Umbilical cord (tissue), 2 donors: ENCODE measurements around the gene HBS1L. TPM values are rescaled to one million over a fixed set of nuclear protein-coding genes. Genes with fewer than 3 reads are reported as not detected.
"Not testable (repeated sequence)": the region's sequence is repeated elsewhere in the genome, so short reads cannot be mapped to it uniquely, and the experiment has no call there.

Experiments
- DNase-seq: peaks from one replicate; pipeline ENCODE4 v3.0.0-alpha.2; 2015; ENCODE audit warnings: low spot score
- total RNA-seq: library from RNA; depleted of rRNA; stranded (reverse); fragments of >200 nt; gene quantifications from one replicate; pipeline ENCODE4 v1.2.3, GENCODE V29; 2014; ENCODE audit warnings: low replicate concordance; ENCODE audit not compliant: insufficient read depth

HBS1L gene
- total RNA-seq, 1 donor from 2014 or later, result 96.5 TPM

- no peak for DNase-seq
Measured at GRCh38 chr6:135075018-135075417, 20.4 kb upstream of the HBS1L start.

DNA sequence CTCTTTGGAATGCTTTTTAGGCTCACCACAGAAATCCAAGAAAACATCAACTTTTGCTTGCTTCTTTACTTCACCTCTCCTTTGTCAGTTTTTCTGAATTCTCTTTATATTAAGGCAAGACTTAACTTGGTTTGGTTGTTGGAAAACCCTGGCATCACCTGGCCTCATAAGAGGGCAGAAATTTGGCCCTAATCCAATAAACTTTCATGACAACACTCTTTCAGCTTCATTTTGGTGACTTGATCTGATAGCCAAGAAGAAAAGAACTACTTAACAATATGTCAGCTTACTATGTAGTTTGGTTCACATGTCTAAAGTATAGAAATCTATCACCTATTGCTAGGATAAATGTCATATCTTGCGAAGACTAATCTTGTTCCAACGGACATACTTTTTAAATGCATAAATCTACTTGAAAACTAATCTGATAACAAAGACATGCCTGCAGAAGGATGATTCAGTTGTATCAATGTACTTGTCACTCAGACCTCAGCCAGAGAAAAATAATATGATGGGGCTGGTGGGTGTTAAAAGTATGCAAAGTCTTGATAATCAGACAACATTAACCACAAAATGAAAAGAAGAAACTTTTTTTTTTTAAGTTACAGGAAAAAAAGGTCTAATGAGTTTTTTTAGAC lies 19.3 kb upstream of the HBS1L start:
- DNase-seq, result no peak

GRCh38 chr6:135073217-135073616 lies 18.6 kb upstream of the HBS1L start:
- no peak for DNase-seq

- DNase-seq, result no peak
Measured at GRCh38 chr6:135072753-135073152, 18.1 kb upstream of the HBS1L start.

DNA sequence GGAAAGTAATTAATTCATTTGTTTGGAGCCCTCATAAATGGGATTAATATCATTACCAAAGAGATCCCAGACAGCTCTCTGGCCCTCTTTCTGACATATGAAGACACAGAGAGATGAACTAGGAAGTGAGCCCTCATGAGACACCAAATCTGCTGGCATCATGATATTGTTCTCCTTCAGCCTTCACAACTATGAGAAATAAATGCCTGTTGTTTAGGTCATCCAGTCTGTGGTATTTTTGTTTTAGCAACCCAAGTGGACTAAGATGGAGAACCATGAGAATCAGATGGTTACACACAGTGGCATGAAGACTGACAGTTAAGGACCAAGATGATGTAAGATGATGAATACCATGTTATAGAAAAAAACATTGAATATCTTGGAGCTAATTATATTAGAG lies 16.9 kb upstream of the HBS1L start:
- no peak for DNase-seq

DNA sequence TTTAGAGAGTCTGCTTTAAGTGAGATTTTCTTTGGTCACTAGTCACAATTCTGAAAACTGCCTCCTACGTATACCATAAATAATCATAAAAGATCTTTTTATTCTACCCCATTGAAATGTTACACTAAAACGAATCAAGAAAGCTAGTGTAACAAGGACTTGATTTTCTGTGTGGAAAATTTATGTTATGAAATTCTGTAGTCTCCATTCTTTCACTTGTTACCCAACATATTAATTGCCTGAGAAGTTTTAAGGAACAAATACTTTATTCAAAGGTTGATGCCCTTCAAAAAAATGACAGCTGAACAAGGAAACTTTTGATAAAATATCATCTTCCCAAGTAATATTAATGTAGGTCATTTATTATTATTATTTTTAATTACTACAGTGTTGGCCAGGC lies 13.3 kb upstream of the HBS1L start:
- no peak for DNase-seq

DNA sequence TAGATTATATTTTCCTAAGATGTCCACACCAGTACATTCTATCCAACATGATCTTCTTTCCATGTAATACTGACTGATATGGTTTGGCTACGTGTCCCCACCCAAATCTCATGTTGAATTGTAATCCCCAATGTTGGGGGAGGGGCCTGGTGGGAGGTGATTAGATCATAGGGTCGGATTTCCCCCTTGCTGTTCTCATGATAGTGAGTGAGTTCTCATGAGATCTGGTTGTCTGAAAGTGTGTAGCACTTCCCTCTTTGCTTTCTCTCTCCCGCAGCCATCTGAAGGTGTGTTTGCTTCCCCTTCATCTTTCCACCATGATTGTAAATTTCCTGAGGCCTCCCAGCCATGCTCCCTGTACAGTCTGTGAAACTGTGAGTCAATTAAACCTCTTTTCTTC lies 12.2 kb upstream of the HBS1L start:
- DNase-seq, result no peak

DNA sequence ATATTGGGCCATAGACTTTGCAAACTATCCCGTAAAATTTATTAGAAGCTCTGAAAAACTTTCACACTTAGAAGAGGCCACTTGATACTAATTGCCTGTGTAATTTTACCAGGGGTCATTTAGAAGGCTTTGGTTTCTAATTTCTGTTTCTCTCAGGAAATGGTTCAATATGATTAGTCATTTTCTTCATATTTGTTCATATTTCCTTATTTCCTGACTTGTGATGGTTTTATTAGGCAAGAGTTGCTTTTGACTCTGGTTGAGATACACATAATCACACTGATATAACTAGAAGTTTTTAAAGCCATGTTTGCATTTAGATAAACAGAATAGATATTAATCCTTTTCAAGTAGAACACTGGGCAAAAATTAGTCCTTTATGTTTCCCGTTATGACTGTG lies 11.8 kb upstream of the HBS1L start:
- no peak for DNase-seq

DNA sequence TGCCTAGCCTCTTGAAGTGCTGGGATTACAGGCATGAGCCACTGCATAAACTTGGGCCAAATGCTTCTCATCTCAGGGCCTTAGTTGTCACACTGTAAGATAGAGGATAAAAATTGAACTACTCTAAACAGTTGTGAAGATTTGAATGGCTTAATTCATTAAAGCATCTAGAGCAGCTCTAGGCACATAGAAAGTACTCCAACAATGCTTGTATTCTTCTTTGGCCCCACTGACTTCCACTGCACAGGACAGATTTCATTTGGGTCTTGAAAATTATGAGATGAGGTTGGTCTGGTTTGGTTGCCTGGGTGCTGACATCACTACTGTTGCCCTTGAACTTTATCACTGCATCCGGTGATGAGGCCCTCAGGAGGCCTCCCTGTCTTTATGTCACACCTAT lies 10.0 kb upstream of the HBS1L start:
- DNase-seq, result no peak

GRCh38 chr6:135063926-135064325 lies 9.3 kb upstream of the HBS1L start:
- no peak for DNase-seq

DNA sequence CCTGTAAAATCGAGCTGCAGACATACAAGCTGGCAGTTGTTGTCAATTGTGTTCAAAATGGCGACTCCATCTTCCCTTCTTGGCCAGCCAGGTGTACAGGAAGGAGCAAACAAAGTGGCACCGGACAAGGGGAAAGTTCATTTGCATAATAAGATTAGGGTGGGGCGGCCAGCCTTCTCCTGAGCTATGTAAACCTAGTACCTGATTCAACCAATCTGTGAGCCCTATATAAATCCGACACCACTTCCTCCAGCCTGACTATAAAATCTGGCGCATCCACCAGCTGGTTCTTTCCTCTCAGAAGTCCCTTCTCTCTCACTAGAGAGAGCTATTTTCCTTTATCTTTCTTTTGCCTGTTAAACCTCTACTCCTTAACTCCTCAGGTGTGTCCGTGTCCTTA lies 8.1 kb upstream of the HBS1L start:
- DNase-seq, result no peak

GRCh38 chr6:135060076-135060475 lies 5.5 kb upstream of the HBS1L start:
- no peak for DNase-seq

- DNase-seq, result not testable (repeated sequence)
Measured at GRCh38 chr6:135058299-135058698, 3.7 kb upstream of the HBS1L start.

- no peak for DNase-seq
Measured at GRCh38 chr6:135056632-135057031, 2.0 kb upstream of the HBS1L start.

GRCh38 chr6:135054226-135054568 lies 425 bp downstream of the HBS1L start:
- DNase-seq, result no peak

DNA sequence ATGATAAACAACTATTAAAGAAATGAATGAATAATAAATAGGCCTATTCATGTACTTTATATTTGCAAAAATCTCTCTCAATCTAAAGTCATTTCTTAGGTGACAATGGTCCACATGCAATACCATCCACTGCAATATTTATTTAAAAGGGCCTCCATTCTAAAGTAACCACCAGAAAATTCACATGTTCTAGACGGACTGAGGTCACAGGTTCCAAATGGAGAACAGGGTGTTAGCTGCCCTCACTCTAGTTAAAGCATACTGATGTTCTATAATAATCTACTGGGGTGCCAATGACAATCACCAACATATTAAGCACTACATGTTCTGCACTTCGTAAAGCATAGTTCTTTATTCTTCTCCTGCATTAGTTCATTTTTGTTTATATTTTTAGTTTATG lies 1.2 kb downstream of the HBS1L start:
- no peak for DNase-seq

GRCh38 chr6:135052939-135053338 lies 1.7 kb downstream of the HBS1L start:
- no peak for DNase-seq

DNA sequence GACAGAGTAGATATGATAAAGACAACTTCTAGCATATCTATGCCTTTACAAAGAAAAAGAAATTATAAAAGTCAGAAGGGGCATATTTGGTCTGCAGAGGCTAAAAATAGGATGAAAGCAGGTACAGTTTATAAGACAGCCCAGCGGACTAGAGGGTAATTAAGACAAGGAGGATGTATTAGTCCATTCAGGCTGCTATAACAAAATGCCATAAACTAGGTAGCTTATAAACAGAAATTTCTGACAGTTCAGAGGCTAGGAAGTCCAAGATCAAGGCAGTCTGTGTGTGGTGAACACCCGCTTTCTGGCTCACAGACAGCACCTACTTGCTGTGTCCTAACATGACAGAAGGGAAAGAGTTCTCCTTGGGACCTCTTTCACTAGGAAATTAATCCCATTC lies 5.7 kb downstream of the HBS1L start:
- no peak for DNase-seq

- no peak for DNase-seq
Measured at GRCh38 chr6:135047336-135047735, 7.3 kb downstream of the HBS1L start.

DNA sequence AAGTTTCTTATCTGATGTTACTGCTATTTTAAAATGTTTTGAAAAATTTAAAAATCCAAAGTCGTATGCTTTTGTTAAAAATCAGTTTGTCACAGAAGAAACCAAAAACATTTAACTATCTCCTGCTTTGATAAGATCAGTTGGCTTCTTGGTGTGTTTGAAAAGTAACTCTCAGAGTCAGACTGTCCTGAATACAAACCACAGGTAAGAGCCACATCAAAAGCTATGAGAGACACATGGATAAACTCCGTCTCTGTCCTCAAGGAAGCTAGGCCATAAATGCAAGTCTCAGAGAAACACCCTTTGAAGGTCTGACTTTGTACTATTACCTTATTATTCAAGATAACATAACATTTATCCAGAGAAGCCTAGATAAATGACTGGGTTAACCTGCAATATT lies 7.7 kb downstream of the HBS1L start:
- DNase-seq, result no peak

DNA sequence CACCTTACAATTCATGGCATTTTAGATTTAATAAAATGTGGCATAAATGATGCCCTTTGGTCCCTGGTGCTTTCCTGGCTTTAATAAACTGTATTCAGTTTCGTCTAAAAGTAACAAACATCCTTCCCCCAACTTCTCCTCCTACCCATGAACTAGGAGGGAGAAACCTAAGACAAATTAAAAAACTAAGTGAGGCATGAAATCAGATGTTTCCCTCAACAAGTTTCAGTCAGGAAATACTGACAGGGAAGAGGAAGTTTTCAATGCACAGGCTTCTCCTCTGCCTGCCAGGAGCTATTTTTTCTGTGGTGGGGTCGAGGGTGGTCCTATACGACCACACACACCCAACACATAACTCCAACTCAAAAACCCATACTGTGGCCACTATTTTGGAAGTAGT lies 10.0 kb downstream of the HBS1L start:
- no peak for DNase-seq

- DNase-seq, result no peak
Measured at GRCh38 chr6:135043846-135044245, 10.8 kb downstream of the HBS1L start.

DNA sequence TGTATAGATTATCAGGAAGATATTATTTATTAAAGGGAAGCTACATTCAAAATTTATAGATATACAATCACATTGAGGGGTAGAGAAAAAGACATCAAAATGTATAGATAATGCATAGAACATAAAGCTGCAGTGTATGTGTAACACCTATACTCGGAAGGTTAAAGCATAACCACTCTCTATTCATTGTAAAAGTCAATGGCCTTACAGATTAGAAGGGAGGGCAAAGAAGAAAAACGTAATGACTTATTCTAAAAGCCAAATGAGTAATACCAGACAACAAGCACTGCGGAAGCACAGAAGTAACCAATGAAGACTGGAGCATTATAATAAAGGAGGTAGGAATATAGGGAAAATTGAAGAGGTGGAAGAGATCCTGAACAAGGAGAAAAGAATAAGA lies 11.3 kb downstream of the HBS1L start:
- no peak for DNase-seq

GRCh38 chr6:135038335-135038734 lies 16.3 kb downstream of the HBS1L start:
- DNase-seq, result no peak

DNA sequence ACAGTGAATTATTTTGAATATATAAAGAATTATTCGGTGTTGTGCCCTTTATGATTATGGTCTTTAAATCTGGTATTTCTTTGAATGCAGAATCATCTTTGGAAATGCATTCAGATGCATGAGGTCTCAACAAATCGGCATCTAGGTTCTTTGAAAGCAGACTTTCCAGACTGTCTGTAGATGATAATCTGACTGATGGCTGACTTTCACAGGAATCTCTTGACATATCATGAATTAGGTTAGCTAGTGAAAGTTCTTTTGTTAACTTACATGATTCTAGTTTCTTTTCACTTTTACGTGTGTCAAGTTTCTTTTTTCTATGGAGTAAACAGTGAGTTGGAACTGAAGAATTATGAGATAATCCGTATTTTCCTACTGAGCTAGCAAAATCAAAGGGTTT lies 17.1 kb downstream of the HBS1L start:
- DNase-seq, result no peak
